GM12878 (cell line): ENCODE data around the gene APBB1IP.

ENCODE experiments used
- ATF3 ChIP-seq: IDR thresholded peaks from 2 replicates; pipeline ENCODE4 v1.6.1; 2011; ENCODE audit warnings: low read depth, mild to moderate bottlenecking, low read length, moderate library complexity, borderline replicate concordance; ENCODE audit errors: extremely low read depth
- CTCF ChIP-seq, 3 experiments: IDR thresholded peaks in 2 of 3; conservative IDR thresholded peaks in 1 of 3; 2 replicates each; pipeline ENCODE4 v1.5.1; 2011; ENCODE audit warnings: low read depth in 3 of 3, low read length in 3 of 3, mild to moderate bottlenecking in 3 of 3, control low read depth in 2 of 3, moderate library complexity in 2 of 3, inconsistent platforms in 1 of 3, mixed read lengths in 1 of 3; ENCODE audit not compliant: control insufficient read depth in 2 of 3, insufficient read depth in 1 of 3; ENCODE audit errors: extremely low read depth in 1 of 3
- E2F4 ChIP-seq: IDR thresholded peaks from 2 replicates; pipeline ENCODE4 v1.6.1; 2012; ENCODE audit warnings: low read depth, low read length, improper control_type of control experiment
- KDM1A ChIP-seq: fragments of 200-600 bp; sonication (generic); IDR thresholded peaks from 2 replicates; pipeline ENCODE4 v1.6.1; 2016; ENCODE audit warnings: borderline replicate concordance
- MEF2A ChIP-seq: IDR thresholded peaks from 2 replicates; pipeline ENCODE4 v1.6.1; 2011; ENCODE audit warnings: low read depth, mild to moderate bottlenecking, low read length, moderate library complexity; ENCODE audit not compliant: insufficient read depth
- MXI1 ChIP-seq: fragments of 150-350 bp; IDR thresholded peaks from 2 replicates; pipeline ENCODE4 v1.6.1; 2011; ENCODE audit warnings: low read depth, mild to moderate bottlenecking, inconsistent platforms, low read length, improper control_type of control experiment
- NKRF ChIP-seq: fragments of 450-650 bp; conservative IDR thresholded peaks from 2 replicates; pipeline ENCODE4 v1.6.1; 2017; ENCODE audit warnings: mild to moderate bottlenecking, moderate library complexity
- PRDM15 ChIP-seq: fragments of 450-650 bp; formaldehyde crosslinking; IDR thresholded peaks from 2 replicates; pipeline ENCODE4 v1.4.0; 2020; ENCODE audit warnings: mild to moderate bottlenecking, moderate library complexity
- RAD21 ChIP-seq: IDR thresholded peaks from 2 replicates; pipeline ENCODE4 v1.6.1; 2011; ENCODE audit warnings: mild to moderate bottlenecking, low read depth, low read length, moderate library complexity; ENCODE audit not compliant: insufficient read depth
- REST ChIP-seq: IDR thresholded peaks from 2 replicates; pipeline ENCODE4 v1.6.1; 2012; ENCODE audit warnings: mild to moderate bottlenecking, low read depth, low read length
- SMARCA5 ChIP-seq: fragments of 450-650 bp; IDR thresholded peaks from 2 replicates; pipeline ENCODE4 v1.6.1; 2017; ENCODE audit warnings: mild to moderate bottlenecking
- SMC3 ChIP-seq: IDR thresholded peaks from 2 replicates; pipeline ENCODE4 v1.6.1; 2011; ENCODE audit warnings: low read length, improper control_type of control experiment, borderline replicate concordance
- WRNIP1 ChIP-seq: IDR thresholded peaks from 2 replicates; pipeline ENCODE4 v1.6.1; 2011; ENCODE audit warnings: low read depth, low read length, improper control_type of control experiment, borderline replicate concordance
- ZBTB11 ChIP-seq: fragments of 450-650 bp; formaldehyde crosslinking; IDR thresholded peaks from 2 replicates; pipeline ENCODE4 v1.5.0; 2022; ENCODE audit warnings: mild to moderate bottlenecking, missing genetic modification characterization

- TF ChIP-seq CTCF (IDR thresholded peaks at IDR 0.05 in 2 of 3, conservative IDR thresholded peaks at IDR 0.05 in 1 of 3; ENCODE audit: control insufficient read depth in 2 of 3, extremely low read depth in 1 of 3, insufficient read depth in 1 of 3, low read depth in 3 of 3, low read length in 3 of 3) (no peak), RAD21 (no peak), REST (no peak), ATF3 (no peak), WRNIP1 (no peak), MEF2A (no peak), PRDM15 (CRISPR knock-in tag) (no peak), SMARCA5 (no peak), ZBTB11 (no peak), KDM1A (no peak), SMC3 (no peak), E2F4 (no peak), NKRF (no peak), MXI1 (no peak)
Observed at GRCh38 chr10:26485150-26485941, 47.2 kb downstream of the APBB1IP start.
